Left lung (tissue), 10 donors: ENCODE measurements around the gene CHRNB1. TPM values are rescaled to one million over a fixed set of nuclear protein-coding genes. Genes with fewer than 3 reads are reported as not detected.

Source experiments
- ATAC-seq: fragments of 200-7000 bp; cut with Tn5 transposase; one replicate; pipeline ENCODE4 v1.9.1; 2020; ENCODE audit warnings: moderate library complexity
- DNase-seq, 4 donors: peaks; one replicate each; pipeline ENCODE4 v3.0.0-alpha.2; 2013 to 2020
- H3K27ac ChIP-seq, 2 donors: fragments of 200-600 bp; sonication (generic) in 1 of 2; one replicate each; pipeline versions ENCODE4 v1.5.0 to v1.8.0; 2020 to 2021
- H3K27me3 ChIP-seq, 2 donors: fragments of 200-600 bp; sonication (generic) in 1 of 2; one replicate each; pipeline versions ENCODE4 v1.5.0 to v1.8.0; 2020 to 2021
- H3K36me3 ChIP-seq, 2 donors: fragments of 200-600 bp; sonication (generic) in 1 of 2; one replicate each; pipeline versions ENCODE4 v1.5.0 to v1.8.0; 2020 to 2021
- H3K4me1 ChIP-seq, 2 donors: fragments of 200-600 bp; one replicate each; pipeline ENCODE4 v1.8.0; 2021
- H3K4me3 ChIP-seq, 2 donors: fragments of 200-600 bp; sonication (generic) in 1 of 2; one replicate each; pipeline versions ENCODE4 v1.5.0 to v1.8.0; 2020 to 2021; ENCODE audit warnings: mild to moderate bottlenecking in 1 of 2
- H3K9me3 ChIP-seq, 2 donors: fragments of 200-600 bp; sonication (generic) in 1 of 2; one replicate each; pipeline versions ENCODE4 v1.5.0 to v1.8.0; 2020 to 2021
- intact Hi-C, 2 donors: fragments of 100-400 bp; cut with DNase I; formaldehyde crosslinking; loops; one replicate each; pipeline versions ENCODE4 v1.11.2 to v1.14.2; 2022
- polyA plus RNA-seq, 6 donors: library from polyadenylated mRNA; unstranded; fragments of 120-200 nt; gene quantifications; one replicate each; pipeline ENCODE4 v1.2.1, GENCODE V29; 2013; ENCODE audit not compliant: insufficient read length in 6 of 6
- total RNA-seq, 2 donors: library from RNA; stranded (reverse); fragmentation: NEBNext Ultra II Directional; extraction: Animal tissue kit (Norgen Biotek cat#: 25700); gene quantifications; one replicate each; pipeline ENCODE4 v1.2.1, GENCODE V29; 2021
- TF ChIP-seq, protein P1 (sequence below), 2 donors: fragments of 200-600 bp; sonication (generic) in 1 of 2; IDR thresholded peaks; one replicate each; pipeline versions ENCODE4 v1.5.0 to v1.8.0; 2021; ENCODE audit warnings: antibody characterized with exemption in 2 of 2
- donor health status: DM: no; HTN: yes; CAD: no.
- donor health status: DM: no; HTN: no; CAD: no.

CHRNB1 gene
- total and polyA plus RNA-seq, 8 donors, result 7.0 to 12.1 (median 9.9) TPM

DNA sequence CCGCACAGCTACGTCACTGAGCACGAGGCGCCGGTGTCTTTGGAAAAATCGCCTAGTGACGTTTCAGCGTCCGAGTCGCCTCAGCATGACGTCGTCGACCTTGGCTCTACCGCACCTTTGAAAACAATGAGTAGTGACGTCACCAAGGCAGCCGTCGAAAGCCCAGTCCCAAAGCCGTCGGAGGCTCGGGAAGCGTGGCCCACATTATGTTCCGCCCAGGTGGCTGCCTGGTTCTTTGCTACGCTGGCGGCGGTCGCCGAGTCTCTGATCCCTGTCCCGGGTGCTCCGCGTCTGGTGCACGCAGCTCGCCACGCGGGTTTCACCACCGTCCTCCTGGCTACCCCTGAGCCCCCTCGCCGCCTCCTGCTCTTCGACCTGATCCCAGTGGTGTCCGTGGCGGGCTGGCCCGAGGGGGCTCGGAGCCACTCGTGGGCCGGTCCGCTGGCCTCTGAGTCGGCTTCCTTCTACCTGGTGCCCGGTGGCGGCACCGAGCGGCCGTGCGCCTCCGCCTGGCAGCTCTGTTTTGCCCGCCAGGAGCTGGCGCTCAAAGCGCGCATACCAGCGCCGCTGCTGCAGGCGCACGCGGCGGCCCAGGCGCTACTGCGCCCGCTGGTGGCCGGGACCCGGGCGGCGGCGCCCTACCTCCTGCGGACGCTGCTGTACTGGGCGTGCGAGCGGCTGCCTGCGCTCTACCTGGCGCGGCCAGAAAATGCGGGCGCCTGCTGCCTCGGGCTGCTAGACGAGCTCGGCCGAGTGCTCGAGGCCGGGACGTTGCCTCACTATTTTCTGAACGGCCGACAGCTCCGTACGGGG lies 8.1 kb upstream of the CHRNB1 start:
- Histone ChIP-seq H3K36me3 (no peaks in the 10 kb centered on the region), H3K9me3 (no peaks in the 10 kb centered on the region), H3K4me3 (peak overlapping the region; percentile 35 to 72), H3K4me1 (peaks cover 28 to 59% of the 10 kb centered on the region in 2 donors), H3K27me3 (peaks cover 17 to 38% of the 10 kb centered on the region in 2 donors), H3K27ac (peak overlapping the region; percentile 61 to 89)
- peak; percentile 67 to 98 (median 86) for DNase-seq
- intact Hi-C loops, result loop anchor here in 1 of 2 donors (10.0 kb wide), 1 partner anchor 82 kb away; the partner anchor contains the start of genes KCTD11 and TMEM95
- TF ChIP-seq, protein P1, sequence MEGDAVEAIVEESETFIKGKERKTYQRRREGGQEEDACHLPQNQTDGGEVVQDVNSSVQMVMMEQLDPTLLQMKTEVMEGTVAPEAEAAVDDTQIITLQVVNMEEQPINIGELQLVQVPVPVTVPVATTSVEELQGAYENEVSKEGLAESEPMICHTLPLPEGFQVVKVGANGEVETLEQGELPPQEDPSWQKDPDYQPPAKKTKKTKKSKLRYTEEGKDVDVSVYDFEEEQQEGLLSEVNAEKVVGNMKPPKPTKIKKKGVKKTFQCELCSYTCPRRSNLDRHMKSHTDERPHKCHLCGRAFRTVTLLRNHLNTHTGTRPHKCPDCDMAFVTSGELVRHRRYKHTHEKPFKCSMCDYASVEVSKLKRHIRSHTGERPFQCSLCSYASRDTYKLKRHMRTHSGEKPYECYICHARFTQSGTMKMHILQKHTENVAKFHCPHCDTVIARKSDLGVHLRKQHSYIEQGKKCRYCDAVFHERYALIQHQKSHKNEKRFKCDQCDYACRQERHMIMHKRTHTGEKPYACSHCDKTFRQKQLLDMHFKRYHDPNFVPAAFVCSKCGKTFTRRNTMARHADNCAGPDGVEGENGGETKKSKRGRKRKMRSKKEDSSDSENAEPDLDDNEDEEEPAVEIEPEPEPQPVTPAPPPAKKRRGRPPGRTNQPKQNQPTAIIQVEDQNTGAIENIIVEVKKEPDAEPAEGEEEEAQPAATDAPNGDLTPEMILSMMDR (IDR thresholded peaks at IDR 0.05), result peak; percentile 80 to 81
- peak; percentile 83 for ATAC-seq

DNA sequence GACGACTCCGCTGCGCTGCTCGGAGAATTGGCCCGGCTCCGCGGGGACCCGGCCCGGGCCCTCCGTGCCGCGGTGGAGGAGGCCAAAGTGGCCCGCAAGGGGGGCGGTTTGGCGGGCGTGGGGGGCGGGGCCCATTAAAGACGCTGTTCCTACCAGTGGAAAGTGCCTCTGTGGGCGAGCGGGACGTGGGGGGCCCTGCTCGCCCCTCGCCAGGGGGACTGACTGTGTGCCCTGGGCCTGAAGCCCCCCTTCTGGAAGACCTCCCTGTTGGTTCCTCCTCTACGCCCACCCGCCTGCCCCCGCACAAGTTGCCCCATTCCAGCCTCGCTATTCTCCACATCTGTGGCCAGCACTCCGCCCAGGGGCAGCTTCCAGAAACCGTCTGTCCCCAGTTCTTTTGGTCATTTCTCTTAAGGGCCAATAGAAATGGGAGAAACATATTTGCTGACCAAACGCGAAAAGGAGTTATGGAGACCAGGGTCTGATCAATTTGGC lies 7.4 kb upstream of the CHRNB1 start:
- Histone ChIP-seq H3K36me3 (no peaks in the 10 kb centered on the region), H3K4me3 (peak overlapping the region; percentile 35 to 72), H3K4me1 (peaks cover 28 to 59% of the 10 kb centered on the region in 2 donors), H3K27me3 (peaks cover 17 to 45% of the 10 kb centered on the region in 2 donors), H3K9me3 (no peaks in the 10 kb centered on the region), H3K27ac (peak overlapping the region in 1 of 2 donors; percentile 61)
- TF ChIP-seq, protein P1 (IDR thresholded peaks at IDR 0.05), result no peak
- no peak for ATAC-seq
- intact Hi-C loops, result loop anchor here in 1 of 2 donors (10.0 kb wide), 1 partner anchor 83 kb away; the partner anchor contains the start of genes KCTD11 and TMEM95
- DNase-seq, result no peak

DNA sequence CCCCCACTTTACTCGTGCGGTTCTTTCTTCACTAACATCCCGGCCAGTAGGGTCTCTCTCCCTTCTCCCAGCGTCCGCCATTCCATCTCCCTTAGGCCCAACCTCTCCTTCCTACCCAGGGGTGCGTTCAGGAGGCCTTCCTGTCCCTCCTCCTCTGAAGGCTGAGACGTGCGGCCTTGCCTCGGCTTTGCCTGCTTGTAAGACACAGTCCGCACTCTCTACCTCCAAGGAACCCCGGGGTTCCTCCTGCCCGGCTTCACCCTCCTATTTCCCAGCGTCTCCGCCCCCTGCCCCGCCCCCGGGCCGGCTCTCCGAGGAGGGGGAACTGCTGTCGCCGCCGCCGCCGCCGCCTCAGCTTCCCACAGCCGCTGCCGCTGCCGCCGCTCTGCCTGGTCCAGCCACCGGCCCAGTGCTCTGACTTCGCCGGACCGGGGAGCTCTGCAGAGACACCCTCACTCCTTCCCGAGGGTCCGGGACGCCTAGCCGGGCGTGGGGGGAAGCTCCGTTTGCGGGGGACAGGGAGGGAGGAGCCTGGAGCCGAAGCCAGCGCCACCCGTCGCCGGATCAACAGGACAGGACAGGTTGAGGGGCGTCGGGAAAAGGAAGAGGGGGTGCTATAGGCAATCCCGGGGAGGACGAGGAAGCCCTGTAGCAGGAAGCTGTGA lies 6.8 kb upstream of the CHRNB1 start:
- Histone ChIP-seq H3K4me1 (peaks cover 28 to 59% of the 10 kb centered on the region in 2 donors), H3K4me3 (peak overlapping the region; percentile 16 to 72), H3K36me3 (no peaks in the 10 kb centered on the region), H3K9me3 (no peaks in the 10 kb centered on the region), H3K27ac (no peak overlapping the region), H3K27me3 (peaks cover 17 to 49% of the 10 kb centered on the region in 2 donors)
- peak; percentile 2 for ATAC-seq
- DNase-seq, result peak in 3 of 4 donors; percentile 26 to 99 (median 81)
- intact Hi-C loops, result loop anchor here in 1 of 2 donors (10.0 kb wide), 1 partner anchor 83 kb away; the partner anchor contains the start of genes KCTD11 and TMEM95
- TF ChIP-seq, protein P1 (IDR thresholded peaks at IDR 0.05), result no peak

DNA sequence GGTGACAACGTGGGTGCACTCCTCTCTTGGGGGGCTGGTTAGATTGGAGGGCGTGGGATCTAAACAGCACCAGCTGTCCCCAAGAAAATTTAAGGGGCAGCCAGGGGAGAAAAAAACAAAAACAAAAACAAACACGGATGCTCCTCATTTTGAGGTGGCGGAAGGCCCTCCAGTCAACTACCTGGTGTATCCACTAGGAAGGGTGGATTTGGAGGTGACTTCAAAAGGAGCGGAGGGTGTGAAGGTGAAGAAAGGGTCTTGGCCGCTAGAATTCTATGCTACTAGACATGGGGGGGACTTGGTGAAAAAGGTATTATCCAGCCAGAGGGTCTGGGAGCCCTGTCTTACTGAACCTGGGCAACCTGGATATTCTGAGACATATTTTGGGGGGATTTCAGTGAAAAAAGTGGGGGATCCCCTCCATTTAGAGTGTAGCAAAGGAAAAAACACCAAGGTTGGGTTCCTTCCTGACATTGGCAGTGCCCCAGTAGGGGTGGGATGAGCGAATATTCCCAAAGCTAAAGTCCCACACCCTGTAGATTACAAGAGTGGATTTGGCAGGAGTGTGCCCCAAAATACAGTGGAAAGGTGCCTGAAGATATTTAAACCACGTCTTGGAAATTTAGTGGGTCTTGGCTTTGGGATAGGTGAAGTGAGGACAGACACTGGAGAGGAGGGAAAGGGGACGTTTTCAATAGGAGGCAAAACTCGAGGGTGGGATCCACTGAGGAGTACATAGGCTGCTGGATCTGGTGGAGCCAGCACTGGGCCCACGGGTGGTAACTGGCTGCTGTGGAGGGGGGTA lies 6.0 kb upstream of the CHRNB1 start:
- intact Hi-C loops, result loop anchor here in 1 of 2 donors (10.0 kb wide), 1 partner anchor 84 kb away; the partner anchor contains the start of genes KCTD11 and TMEM95
- Histone ChIP-seq H3K27me3 (peaks cover 17 to 49% of the 10 kb centered on the region in 2 donors), H3K4me1 (peaks cover 28 to 59% of the 10 kb centered on the region in 2 donors), H3K27ac (no peak overlapping the region), H3K36me3 (no peaks in the 10 kb centered on the region), H3K9me3 (no peaks in the 10 kb centered on the region), H3K4me3 (peak overlapping the region; percentile 16 to 72)
- ATAC-seq (no peak), DNase-seq (no peak)
- TF ChIP-seq, protein P1 (IDR thresholded peaks at IDR 0.05), result no peak
